ENCODE measurements around the gene MOB1B. TPM values are rescaled to one million over a fixed set of nuclear protein-coding genes. Genes with fewer than 3 reads are reported as not detected.

The MOB1B gene
- total and polyA plus RNA-seq, 10 of the 15 experiments (the other 5 are each of a cell fraction or from before 2014, with no cell fraction given) = 1.9 to 11.4 (median 6.1) TPM

GRCh38 chr4:70880739-70881138, 21.4 kb upstream of the MOB1B start:
- WGBS (ENCODE audit: insufficient coverage, insufficient replicate concordance, low lambda C conversion rate, missing lambda C conversion rate) = 31% methylated on average over 3 of the region's 3 CpGs
- SMC1A ChIA-PET (ENCODE audit: uncharacterized antibody, unreplicated experiment) = no interaction called here
- no peak for DNase-seq (ENCODE audit: low read depth, low spot score)
- TF ChIP-seq POLR2AphosphoS5 (IDR thresholded peaks at IDR 0.05; ENCODE audit: low read length) (no peak), NFXL1 (IDR thresholded peaks at IDR 0.05; ENCODE audit: borderline replicate concordance) (no peak), TAF1 (IDR thresholded peaks at IDR 0.05; ENCODE audit: borderline replicate concordance, low read depth, low read length) (no peak), SREBF1 (IDR thresholded peaks at IDR 0.05; ENCODE audit: low read length) (no peak), TCF3 (IDR thresholded peaks at IDR 0.05; ENCODE audit: borderline replicate concordance, insufficient read depth, low read depth, low read length) (no peak), RFX5 (IDR thresholded peaks at IDR 0.05; ENCODE audit: low read depth, low read length) (no peak), EED (IDR thresholded peaks at IDR 0.05; ENCODE audit: low read depth) (no peak), ATF3 (IDR thresholded peaks at IDR 0.05; ENCODE audit: borderline replicate concordance, extremely low read depth, low read depth, low read length) (no peak), IRF3 (IDR thresholded peaks at IDR 0.05) (no peak), CHD4 (IDR thresholded peaks at IDR 0.05) (no peak), PRDM15 (CRISPR knock-in tag; IDR thresholded peaks at IDR 0.05) (no peak), BCL3 (IDR thresholded peaks at IDR 0.05; ENCODE audit: borderline replicate concordance, insufficient read depth, low read depth, low read length, poor library complexity, severe bottlenecking) (no peak), RUNX3 (IDR thresholded peaks at IDR 0.05; ENCODE audit: low read length) (no peak), CEBPZ (IDR thresholded peaks at IDR 0.05; ENCODE audit: low read depth, low read length) (no peak)

More at GRCh38 chr4:70880739-70881138, 21.4 kb upstream of the MOB1B start:
- no peak overlapping the region for H2AFZ ChIP-seq (ENCODE audit: control insufficient read depth, low read depth, low read length)
- no peaks in the 10 kb centered on the region; a peak in 1 of 4 replicates for H3K27me3 ChIP-seq (replicated peaks in 1 of 2; ENCODE audit: control insufficient read depth in 2 of 2, insufficient read depth in 2 of 2, low read length in 1 of 2)
- H3K36me3 ChIP-seq (ENCODE audit: control insufficient read depth in 2 of 2, insufficient read depth in 2 of 2, low read length in 1 of 2) = no peaks in the 10 kb centered on the region
- FAIRE-seq = no peak
- CTCF ChIA-PET = no interaction called here
- no peak overlapping the region for H3K9ac ChIP-seq (ENCODE audit: control insufficient read depth, insufficient read depth, low read length)
- RAD21 ChIA-PET (ENCODE audit: unreplicated experiment) = no interaction called here
- no peaks in the 10 kb centered on the region for H3K79me2 ChIP-seq (ENCODE audit: control insufficient read depth, insufficient read depth, low read length)
- ATAC-seq = no peak
- H3K4me2 ChIP-seq (ENCODE audit: control insufficient read depth, insufficient read depth) = no peak overlapping the region
- no peaks in the 10 kb centered on the region for H4K20me1 ChIP-seq (ENCODE audit: control insufficient read depth, insufficient read depth)
- in situ Hi-C loops (cut with MboI) = no loop called here
- no peaks in the 10 kb centered on the region for H3K4me1 ChIP-seq (ENCODE audit: control insufficient read depth, insufficient read depth, low read length)
- intact Hi-C loops (cut with micrococcal nuclease; ENCODE audit: unreplicated experiment) = no loop called here
- no peaks in the 10 kb centered on the region for H3K9me3 ChIP-seq (replicated peaks; ENCODE audit: control insufficient read depth, insufficient read depth, low read length)
- POLR2A ChIA-PET = no interaction called here
- no peak overlapping the region for H3K4me3 ChIP-seq
- no peak overlapping the region for H3K27ac ChIP-seq (ENCODE audit: control insufficient read depth, insufficient read depth)
- no TSS peak for BruUV-seq (replicated peaks)
